GM21447 (cell line): ENCODE data around the gene GINS2.

Experiments used
- ATAC-seq: cut with Tn5 transposase; IDR thresholded peaks from one replicate; pipeline ENCODE4 v1.9.1; 2021; ENCODE audit not compliant: unreplicated experiment

The GINS2 gene

GRCh38 chr16:85643631-85644030, 45.1 kb downstream of the GINS2 start:
- ATAC-seq: no peak

- ATAC-seq: no peak
Measured at GRCh38 chr16:85642762-85643358, 45.9 kb downstream of the GINS2 start.

- no peak for ATAC-seq
Measured at GRCh38 chr16:85641776-85642176, 47.0 kb downstream of the GINS2 start.

DNA sequence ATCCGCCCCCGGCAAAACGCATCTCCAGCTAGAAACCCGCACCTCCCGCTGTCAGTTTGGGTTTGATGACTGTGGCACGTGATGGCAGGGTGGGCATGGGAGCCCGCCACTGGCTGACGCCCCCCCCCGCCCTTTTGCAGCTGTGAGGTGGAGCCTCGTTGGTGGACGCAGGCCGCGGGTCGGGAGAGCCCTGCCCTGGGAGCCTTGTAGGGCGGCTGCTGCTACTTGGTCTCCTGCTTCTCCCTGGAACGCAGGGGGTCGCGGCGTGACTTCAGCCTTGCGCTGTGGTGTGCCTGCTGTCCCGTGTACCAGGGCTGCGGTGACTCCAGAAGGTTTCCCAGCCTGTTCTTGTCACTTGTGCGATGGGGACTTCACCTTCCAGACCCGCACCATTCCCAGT, 47.4 kb downstream of the GINS2 start:
- ATAC-seq: no peak

DNA sequence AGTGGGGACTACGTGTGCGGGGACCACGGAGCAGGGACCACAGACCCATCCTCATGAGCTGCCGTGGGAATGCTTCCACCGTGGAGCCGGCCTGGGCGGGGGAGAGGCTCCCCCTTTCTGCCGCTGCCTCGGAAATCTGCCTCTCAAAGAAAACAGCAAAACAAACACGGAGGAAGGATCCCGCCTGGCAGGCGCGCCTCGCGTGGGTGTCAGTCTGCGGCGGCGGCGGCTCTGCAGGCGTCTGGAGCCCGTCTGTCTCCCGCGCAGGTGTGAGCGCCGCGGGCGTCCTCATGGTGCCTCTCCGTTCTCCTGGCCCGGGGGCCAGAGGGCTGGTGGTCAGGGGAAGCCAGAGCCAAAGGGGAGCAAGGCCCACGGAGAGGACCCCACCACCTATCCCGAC, 48.2 kb downstream of the GINS2 start:
- no peak for ATAC-seq

GRCh38 chr16:85640254-85640558, 48.5 kb downstream of the GINS2 start:
- no peak for ATAC-seq

DNA sequence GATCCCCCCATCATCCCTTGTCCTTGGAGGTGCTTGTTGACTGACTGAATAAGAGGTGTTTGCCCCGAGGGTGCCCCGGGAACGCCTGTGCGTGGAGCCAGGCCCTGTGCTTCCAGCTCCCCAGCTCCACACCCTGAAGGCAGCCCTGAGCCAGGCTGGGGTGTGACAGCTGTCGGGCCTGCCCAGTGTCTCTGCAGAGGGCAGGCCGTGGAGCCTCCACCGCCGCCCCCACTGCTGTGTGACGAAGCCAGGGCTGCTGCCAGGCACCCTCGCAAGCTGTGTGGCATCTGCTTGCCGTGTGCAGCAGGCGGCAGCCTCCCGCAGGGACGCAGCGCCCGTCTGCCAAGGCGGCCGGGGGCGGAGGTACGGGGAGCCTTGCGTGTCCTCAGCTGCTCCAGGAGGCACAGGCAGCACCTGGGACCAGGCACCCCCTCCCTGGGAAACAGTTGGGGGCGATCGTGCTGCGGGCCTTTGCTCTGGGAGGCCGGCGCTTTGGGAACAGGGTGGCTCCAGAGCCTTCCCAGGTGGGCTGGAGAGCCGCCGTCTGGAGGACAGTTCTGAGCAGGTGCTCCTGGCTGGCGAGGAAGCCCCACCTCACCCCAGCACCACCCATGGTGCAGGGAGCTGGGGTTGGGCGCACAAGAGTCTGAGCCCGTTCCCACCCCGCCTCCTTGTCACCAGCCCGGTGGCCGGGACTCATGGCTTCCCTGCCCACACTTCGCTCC, 49.1 kb downstream of the GINS2 start:
- no peak for ATAC-seq

GRCh38 chr16:85638695-85639409, 49.9 kb downstream of the GINS2 start:
- ATAC-seq: no peak

- no peak for ATAC-seq
Measured at GRCh38 chr16:85637808-85638647, 50.7 kb downstream of the GINS2 start.

DNA sequence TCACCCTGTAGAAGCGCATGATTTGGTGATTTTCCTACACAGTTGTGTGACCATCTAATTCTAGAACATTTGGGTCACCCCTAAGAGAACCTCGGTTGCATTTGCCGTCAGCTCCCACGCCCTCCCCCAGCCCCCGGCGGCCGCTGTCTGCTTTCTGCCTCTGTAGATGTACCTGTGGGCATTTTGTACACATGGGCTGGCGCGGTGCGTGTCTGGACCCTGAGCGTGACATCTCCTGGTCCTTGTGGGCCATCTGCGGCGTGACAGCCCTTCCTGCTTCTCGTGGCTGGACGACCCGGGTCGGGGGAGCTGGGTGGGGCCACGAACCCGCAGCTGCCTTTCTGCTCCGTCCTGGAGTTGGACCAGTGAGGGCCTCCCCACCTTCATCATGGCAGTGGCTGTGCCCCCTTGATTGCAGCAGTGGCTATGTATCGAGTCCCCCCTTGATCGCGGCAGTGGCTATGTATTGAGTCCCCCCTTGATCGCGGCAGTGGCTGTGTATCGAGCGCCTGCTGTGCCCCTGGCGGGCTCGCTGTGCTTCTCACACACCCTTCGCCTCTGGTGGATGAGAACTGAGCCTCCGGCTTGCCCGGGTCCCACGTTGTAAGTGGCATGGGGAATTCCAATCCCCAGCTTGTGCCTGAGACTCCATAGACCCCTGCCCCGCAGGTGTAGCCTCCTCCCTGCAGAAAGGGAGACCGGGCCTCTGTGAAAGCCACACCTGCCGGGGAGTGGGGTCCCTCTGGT, 51.5 kb downstream of the GINS2 start:
- ATAC-seq: no peak

DNA sequence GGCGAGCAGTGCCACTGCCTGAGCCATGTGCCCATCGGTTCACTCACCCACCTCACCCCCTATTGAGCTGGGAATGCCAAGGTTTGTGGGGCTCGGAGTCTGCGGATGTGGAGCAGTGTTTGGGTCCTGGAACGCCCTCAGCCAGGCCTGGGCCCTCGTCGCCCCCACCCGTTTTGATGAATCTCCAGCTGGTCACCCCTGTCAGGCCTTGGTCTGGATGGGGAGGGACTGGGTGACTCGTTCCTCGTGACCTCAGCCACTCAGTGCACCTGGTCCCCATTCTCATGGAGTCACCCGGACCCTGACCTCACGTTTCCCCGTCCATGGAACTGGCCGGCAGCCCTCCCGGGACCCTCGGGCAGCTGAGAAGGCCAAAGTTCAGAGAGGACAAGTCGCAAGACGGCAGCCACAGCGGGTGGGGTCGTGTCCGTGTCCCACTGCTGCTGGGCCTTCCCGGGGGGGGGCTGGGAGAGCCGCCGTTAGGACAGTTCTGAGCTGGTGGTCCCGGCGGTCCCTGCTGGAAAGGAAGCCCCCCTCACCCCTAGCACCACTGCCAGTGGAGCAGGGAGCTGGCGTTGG, 52.4 kb downstream of the GINS2 start:
- ATAC-seq: no peak

- no peak for ATAC-seq
Measured at GRCh38 chr16:85635545-85636140, 53.1 kb downstream of the GINS2 start.

DNA sequence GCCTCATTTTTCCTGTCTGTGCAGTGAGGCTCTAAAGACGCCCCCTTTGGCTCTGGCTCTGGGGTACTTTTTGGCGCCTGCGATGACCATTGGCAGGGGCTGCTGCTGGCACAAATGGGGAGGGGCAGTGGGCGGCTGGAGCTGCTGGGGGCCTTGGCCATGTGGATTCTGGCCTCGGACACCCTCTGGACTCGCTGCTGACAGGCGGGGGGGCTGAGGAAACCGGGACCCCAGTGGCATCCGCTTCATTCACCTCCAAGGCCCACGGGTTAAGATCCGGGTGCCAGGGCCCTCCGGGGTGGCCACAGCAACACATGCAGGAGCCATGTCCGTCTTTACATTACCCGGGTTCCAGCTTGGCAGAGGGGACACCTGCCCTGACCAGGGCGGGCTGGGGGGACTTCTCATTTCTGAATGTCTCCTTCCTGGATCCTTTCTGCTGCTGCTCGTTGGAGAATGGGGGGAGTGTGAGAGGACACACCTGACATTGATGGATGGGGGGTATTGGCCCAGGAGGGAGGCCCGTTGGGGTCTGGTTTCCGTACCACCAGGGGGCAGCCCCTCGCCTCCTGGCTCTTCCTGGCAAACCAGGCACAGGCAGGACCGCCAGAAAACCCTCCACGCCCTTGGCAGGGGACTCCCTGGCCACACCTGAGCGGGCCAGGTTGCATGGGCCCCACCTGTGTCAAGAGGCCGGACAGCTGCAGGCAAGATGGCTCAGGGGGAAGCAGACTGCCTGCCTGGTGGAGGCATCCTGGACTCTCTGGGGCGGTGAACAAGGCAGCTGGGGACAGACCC, 53.8 kb downstream of the GINS2 start:
- ATAC-seq: no peak

DNA sequence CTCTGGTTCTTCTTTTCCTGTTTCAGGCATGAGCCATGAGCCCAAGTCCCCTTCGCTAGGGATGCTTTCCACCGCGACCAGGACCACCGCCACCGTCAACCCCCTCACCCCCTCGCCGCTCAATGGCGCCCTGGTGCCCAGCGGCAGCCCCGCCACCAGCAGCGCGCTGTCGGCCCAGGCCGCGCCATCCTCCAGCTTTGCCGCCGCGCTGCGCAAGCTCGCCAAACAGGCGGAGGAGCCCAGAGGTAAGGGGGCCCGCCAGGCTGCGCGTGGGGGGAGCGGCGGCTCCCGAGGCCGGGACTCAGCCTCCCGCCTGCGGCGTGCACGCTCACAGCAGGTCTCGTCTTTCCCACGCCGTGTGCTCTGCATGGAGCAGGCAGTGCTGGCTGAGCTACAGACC, 54.9 kb downstream of the GINS2 start:
- ATAC-seq: no peak

DNA sequence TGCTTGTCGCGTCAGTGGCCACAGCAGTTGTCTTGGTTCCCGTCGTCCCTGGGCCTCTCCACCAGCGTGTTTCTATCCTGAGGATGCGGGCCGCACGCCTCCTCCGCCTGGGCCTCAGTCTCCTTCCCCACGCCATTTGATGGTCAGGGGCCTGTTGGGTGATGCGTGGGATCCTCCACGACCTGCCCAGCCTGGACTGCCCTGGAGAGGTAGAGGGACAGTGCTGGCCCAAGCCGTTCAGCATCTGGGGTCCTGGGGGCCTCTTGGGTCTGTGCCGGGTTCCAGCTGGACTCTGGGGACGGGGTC, 55.4 kb downstream of the GINS2 start:
- no peak for ATAC-seq

- no peak for ATAC-seq
Measured at GRCh38 chr16:85632709-85633437, 55.9 kb downstream of the GINS2 start.

- no peak for ATAC-seq
Measured at GRCh38 chr16:85631802-85632393, 56.9 kb downstream of the GINS2 start.

DNA sequence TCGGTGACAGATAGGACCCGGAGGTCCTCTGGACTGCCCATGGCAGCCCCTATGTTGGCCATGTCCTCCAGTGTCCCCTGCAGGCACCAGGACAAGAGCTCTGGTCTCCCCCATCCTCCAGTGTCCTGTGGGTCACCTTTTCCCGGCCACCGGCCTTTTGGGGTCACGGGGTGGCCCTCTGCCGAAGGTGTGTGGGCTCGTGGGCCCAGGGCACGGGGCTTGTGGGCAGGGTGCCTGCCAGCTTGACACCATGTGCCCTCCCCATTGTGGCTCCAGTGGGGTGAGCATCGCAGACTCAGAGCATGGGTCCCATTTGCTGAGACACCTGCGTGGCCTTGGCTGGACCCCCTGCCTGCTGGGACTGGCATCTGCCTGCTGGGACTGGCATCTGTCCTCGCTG, 57.5 kb downstream of the GINS2 start:
- ATAC-seq: no peak
